SU-DHL-6 (cell line): ENCODE data around the gene HOXA7.

Experiments used
- H2AFZ ChIP-seq: fragments of 200-600 bp; sonication (generic); 2 replicates; pipeline ENCODE4 v1.6.1; 2014; ENCODE audit warnings: low read depth, mild to moderate bottlenecking, moderate library complexity, mixed read lengths, antibody characterized with exemption, low read length; ENCODE audit not compliant: severe bottlenecking
- H3F3A ChIP-seq: fragments of 200-600 bp; shearing (Covaris generic); 2 replicates; pipeline ENCODE4 v1.6.0; 2016; ENCODE audit warnings: antibody characterized with exemption, mild to moderate bottlenecking; ENCODE audit not compliant: insufficient read depth
- H3K27ac ChIP-seq: fragments of 200-600 bp; sonication (generic); 2 replicates; pipeline ENCODE4 v1.5.1; 2016; ENCODE audit warnings: low read depth, mild to moderate bottlenecking, low read length, moderate library complexity, mixed read lengths
- H3K27me3 ChIP-seq: fragments of 200-600 bp; sonication (generic), shearing (Covaris generic); 2 replicates; pipeline ENCODE4 v1.6.0; 2014; ENCODE audit warnings: mild to moderate bottlenecking, low read length
- H3K36me3 ChIP-seq: fragments of 200-600 bp; sonication (generic); 2 replicates; pipeline ENCODE4 v1.6.1; 2014; ENCODE audit warnings: mild to moderate bottlenecking, low read length, mixed read lengths
- H3K4me2 ChIP-seq: fragments of 300-600, 200-600 bp; shearing (Covaris generic), sonication (generic); 2 replicates; pipeline ENCODE4 v1.6.0; 2014; ENCODE audit warnings: low read length, low read depth, mild to moderate bottlenecking; ENCODE audit not compliant: poor library complexity, severe bottlenecking
- H3K4me3 ChIP-seq: fragments of 200-600 bp; sonication (generic); 2 replicates; pipeline ENCODE4 v1.5.1; 2014; ENCODE audit warnings: antibody characterized with exemption, low read length, mild to moderate bottlenecking, mixed read lengths; ENCODE audit not compliant: insufficient read depth, poor library complexity, severe bottlenecking
- H3K79me2 ChIP-seq: fragments of 200-600 bp; sonication (generic); 2 replicates; pipeline ENCODE4 v1.6.1; 2014; ENCODE audit warnings: mild to moderate bottlenecking, low read length, moderate library complexity; ENCODE audit not compliant: insufficient read depth
- H3K9ac ChIP-seq: fragments of 200-600 bp; sonication (generic); 2 replicates; pipeline ENCODE4 v1.7.0; 2014; ENCODE audit warnings: mild to moderate bottlenecking, low read length
- H3K9me2 ChIP-seq: fragments of 200-600 bp; sonication (generic); replicated peaks from 2 replicates; pipeline ENCODE4 v1.6.1; 2014; ENCODE audit warnings: low read length; ENCODE audit not compliant: insufficient read depth
- H3K9me3 ChIP-seq: fragments of 200-600 bp; sonication (generic); 2 replicates; pipeline ENCODE4 v1.6.1; 2014; ENCODE audit warnings: low read length, mixed read lengths; ENCODE audit not compliant: insufficient read depth
- H4K20me1 ChIP-seq: fragments of 200-600 bp; sonication (generic); 2 replicates; pipeline ENCODE4 v1.6.1; 2014; ENCODE audit warnings: low read depth, mild to moderate bottlenecking, antibody characterized with exemption, low read length, moderate library complexity, mixed read lengths
- EZH2phosphoT487 ChIP-seq: fragments of 200-600 bp; sonication (generic), shearing (Covaris generic); conservative IDR thresholded peaks from 2 replicates; pipeline ENCODE4 v1.6.1; 2018; ENCODE audit warnings: mild to moderate bottlenecking, antibody characterized with exemption, low read length, moderate library complexity, mixed read lengths
- TF ChIP-seq, protein P1 (sequence below): fragments of 200-600 bp; sonication (generic); IDR thresholded peaks from one replicate; pipeline ENCODE4 v1.5.1; 2017; ENCODE audit warnings: antibody characterized with exemption, mild to moderate bottlenecking, low read length, moderate library complexity; ENCODE audit not compliant: insufficient read depth, poor library complexity, severe bottlenecking

HOXA7 gene

DNA sequence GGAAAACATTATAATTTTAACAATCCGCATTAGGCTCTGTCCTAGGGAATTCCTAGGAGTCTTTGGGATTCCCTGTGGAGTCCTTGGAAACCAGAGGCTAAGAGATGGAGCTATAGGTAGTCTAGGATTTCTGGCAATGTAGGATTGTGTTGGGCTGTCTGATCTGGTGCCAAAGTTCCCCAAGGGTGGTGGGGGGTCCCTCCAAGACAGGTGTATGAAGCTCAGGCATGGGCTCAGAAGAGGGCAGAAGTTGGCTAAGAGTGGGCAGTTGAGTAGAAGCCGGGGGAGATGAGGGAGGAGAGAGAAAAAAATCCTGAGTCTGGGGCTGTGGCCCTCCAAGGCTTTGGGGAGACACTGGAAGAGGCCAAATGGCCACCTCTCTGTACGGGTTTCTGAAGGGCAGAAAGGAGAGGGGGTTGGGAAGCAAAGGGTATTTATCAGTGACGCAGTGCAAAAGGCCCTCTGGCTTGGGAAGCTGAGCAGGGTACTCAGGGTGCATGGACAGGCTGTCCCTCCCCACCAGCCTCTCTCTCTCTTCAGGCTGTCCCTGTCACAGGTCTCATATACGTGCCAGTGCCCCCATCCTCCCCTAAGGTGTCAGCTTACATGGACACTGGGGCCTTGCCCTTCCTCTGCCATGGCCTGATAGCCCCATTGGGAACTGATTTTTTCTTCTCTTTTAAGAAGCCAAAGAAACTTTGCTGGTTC lies 9.8 kb downstream of the HOXA7 start:
- H3K9me3 ChIP-seq = no peaks in the 10 kb centered on the region
- no peaks in the 10 kb centered on the region for H4K20me1 ChIP-seq
- H3K9me2 ChIP-seq = no peaks in the 10 kb centered on the region
- no peak overlapping the region for H2AFZ ChIP-seq
- H3K9ac ChIP-seq = no peak overlapping the region
- H3F3A ChIP-seq = no peaks in the 10 kb centered on the region
- H3K79me2 ChIP-seq = peaks cover 15% of the 10 kb centered on the region; the same call in 1 of the 2 replicates
- no peaks in the 10 kb centered on the region for H3K27me3 ChIP-seq
- H3K4me3 ChIP-seq = no peak overlapping the region
- no peaks in the 10 kb centered on the region for H3K36me3 ChIP-seq
- H3K4me2 ChIP-seq = no peak overlapping the region
- H3K27ac ChIP-seq = no peak overlapping the region
- no peak for TF ChIP-seq EZH2phosphoT487
- TF ChIP-seq, protein P1, sequence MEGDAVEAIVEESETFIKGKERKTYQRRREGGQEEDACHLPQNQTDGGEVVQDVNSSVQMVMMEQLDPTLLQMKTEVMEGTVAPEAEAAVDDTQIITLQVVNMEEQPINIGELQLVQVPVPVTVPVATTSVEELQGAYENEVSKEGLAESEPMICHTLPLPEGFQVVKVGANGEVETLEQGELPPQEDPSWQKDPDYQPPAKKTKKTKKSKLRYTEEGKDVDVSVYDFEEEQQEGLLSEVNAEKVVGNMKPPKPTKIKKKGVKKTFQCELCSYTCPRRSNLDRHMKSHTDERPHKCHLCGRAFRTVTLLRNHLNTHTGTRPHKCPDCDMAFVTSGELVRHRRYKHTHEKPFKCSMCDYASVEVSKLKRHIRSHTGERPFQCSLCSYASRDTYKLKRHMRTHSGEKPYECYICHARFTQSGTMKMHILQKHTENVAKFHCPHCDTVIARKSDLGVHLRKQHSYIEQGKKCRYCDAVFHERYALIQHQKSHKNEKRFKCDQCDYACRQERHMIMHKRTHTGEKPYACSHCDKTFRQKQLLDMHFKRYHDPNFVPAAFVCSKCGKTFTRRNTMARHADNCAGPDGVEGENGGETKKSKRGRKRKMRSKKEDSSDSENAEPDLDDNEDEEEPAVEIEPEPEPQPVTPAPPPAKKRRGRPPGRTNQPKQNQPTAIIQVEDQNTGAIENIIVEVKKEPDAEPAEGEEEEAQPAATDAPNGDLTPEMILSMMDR = no peak

- no peak overlapping the region for H3K27ac ChIP-seq
- H2AFZ ChIP-seq = no peak overlapping the region
- no peaks in the 10 kb centered on the region for H3F3A ChIP-seq
- TF ChIP-seq, protein P1 = no peak
- TF ChIP-seq EZH2phosphoT487 = no peak
- H3K79me2 ChIP-seq = peaks cover 15% of the 10 kb centered on the region; the same call in 1 of the 2 replicates
- H3K9me2 ChIP-seq = no peaks in the 10 kb centered on the region
- no peak overlapping the region for H3K9ac ChIP-seq
- H3K27me3 ChIP-seq = no peaks in the 10 kb centered on the region
- H3K4me3 ChIP-seq = no peak overlapping the region
- no peaks in the 10 kb centered on the region for H3K9me3 ChIP-seq
- no peaks in the 10 kb centered on the region for H3K36me3 ChIP-seq
- no peak overlapping the region for H3K4me2 ChIP-seq
- no peaks in the 10 kb centered on the region for H4K20me1 ChIP-seq
Measured at GRCh38 chr7:27145914-27146412, 10.5 kb downstream of the HOXA7 start.

DNA sequence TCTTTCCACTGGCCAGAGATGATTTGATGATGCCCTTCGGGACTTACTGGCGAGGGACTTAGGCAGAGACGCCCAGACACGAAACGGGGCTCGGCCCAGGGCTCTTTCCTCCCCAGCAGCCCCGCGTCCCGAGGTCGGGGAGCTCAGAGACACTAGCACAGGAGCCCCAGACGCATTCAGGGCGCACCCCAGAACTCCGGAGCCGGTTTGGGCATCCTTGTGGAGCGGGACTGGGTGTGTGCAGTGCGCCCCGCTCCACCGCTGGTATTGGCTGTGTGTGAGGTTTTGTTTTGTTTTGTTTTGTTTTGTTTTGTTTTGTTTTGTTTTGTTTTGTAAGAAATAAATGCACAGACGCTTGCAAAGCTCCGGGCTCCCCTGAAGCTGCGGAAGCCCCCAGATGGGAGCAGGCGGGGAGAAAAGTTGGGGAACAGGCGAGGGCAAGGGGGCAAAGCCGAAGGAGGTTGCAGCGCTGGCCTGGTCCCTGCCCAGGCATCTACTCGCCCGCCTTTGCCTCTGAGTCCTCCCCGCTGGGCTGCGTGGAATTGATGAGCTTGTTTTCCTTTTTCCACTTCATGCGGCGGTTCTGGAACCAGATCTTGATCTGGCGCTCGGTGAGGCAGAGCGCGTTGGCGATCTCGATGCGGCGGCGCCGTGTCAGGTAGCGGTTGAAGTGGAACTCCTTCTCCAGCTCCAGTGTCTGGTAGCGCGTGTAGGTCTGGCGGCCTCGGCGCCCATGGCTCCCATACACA lies 11.1 kb downstream of the HOXA7 start:
- H3K36me3 ChIP-seq = no peaks in the 10 kb centered on the region
- peaks cover 13% of the 10 kb centered on the region; the same call in 1 of the 2 replicates for H3K79me2 ChIP-seq
- H2AFZ ChIP-seq = no peak overlapping the region
- H3K9me3 ChIP-seq = no peaks in the 10 kb centered on the region
- H3F3A ChIP-seq = no peaks in the 10 kb centered on the region
- no peak for TF ChIP-seq EZH2phosphoT487
- TF ChIP-seq, protein P1 = no peak
- H3K27me3 ChIP-seq = no peaks in the 10 kb centered on the region
- no peak overlapping the region for H3K27ac ChIP-seq
- no peak overlapping the region for H3K9ac ChIP-seq
- H3K4me2 ChIP-seq = no peak overlapping the region
- H4K20me1 ChIP-seq = no peaks in the 10 kb centered on the region
- H3K9me2 ChIP-seq = no peaks in the 10 kb centered on the region
- H3K4me3 ChIP-seq = no peak overlapping the region
